Measurements from ENCODE around the gene UBE2F. TPM values are rescaled to one million over a fixed set of nuclear protein-coding genes. Genes with fewer than 3 reads are reported as not detected.
A peak's percentile ranks its signal among the peaks of the same experiment; 100 is the strongest.

UBE2F gene
- total and polyA plus RNA-seq, 2 of the 13 experiments (the other 11 are each of a cell fraction or from before 2014, with no cell fraction given) = 35.4 to 73.1 TPM

- TF ChIP-seq SMAD3 (CRISPR knock-in tag; IDR thresholded peaks at IDR 0.05) = peak; percentile 84; the same call in 1 of the 2 replicates
- TF ChIP-seq HNRNPK (IDR thresholded peaks at IDR 0.05; ENCODE audit: low read depth, low read length, poor library complexity, severe bottlenecking) = peak; percentile 58
- no peak for TF ChIP-seq PHB2 (IDR thresholded peaks at IDR 0.05; ENCODE audit: partially characterized antibody)
- TF ChIP-seq XRCC5 (optimal IDR thresholded peaks at IDR 0.05; ENCODE audit: low read length) = peak; percentile 74
- TF ChIP-seq ZNF629 (CRISPR knock-in tag; conservative IDR thresholded peaks at IDR 0.05) = no peak; the same call in 1 of the 2 replicates
- peak; percentile 91 for TF ChIP-seq POGZ (CRISPR knock-in tag; IDR thresholded peaks at IDR 0.05)
- no peak for TF ChIP-seq THYN1 (CRISPR knock-in tag; IDR thresholded peaks at IDR 0.05; ENCODE audit: borderline replicate concordance, low read depth)
- TF ChIP-seq CEBPZ (IDR thresholded peaks at IDR 0.05; ENCODE audit: low read length) = no peak
- peak; percentile 91 for TF ChIP-seq GABPA (IDR thresholded peaks at IDR 0.05; ENCODE audit: low read depth, low read length)
- TF ChIP-seq GABPA (CRISPR knock-in tag; IDR thresholded peaks at IDR 0.05; ENCODE audit: low read depth) = peak; percentile 95
- peak; percentile 75; the same call in 1 of the 2 replicates for TF ChIP-seq DRAP1 (CRISPR knock-in tag; IDR thresholded peaks at IDR 0.05)
- TF ChIP-seq NFE2L1 (CRISPR knock-in tag; IDR thresholded peaks at IDR 0.05; ENCODE audit: borderline replicate concordance) = no peak
- TF ChIP-seq ZNF513 (CRISPR knock-in tag; conservative IDR thresholded peaks at IDR 0.05) = no peak
- 0 out of 2 replicates have a peak, but pooled peaks have one; percentile 23 for TF ChIP-seq ZNF33B (CRISPR knock-in tag; IDR thresholded peaks at IDR 0.05)
- peak; percentile 94 for TF ChIP-seq CREB1 (IDR thresholded peaks at IDR 0.05)
- TF ChIP-seq CREB1 (CRISPR knock-in tag; IDR thresholded peaks at IDR 0.05) = peak; percentile 74; the same call in 1 of the 2 replicates
- no peak for TF ChIP-seq ZFP90 (CRISPR knock-in tag; IDR thresholded peaks at IDR 0.05; ENCODE audit: borderline replicate concordance)
- 0 out of 2 replicates have a peak, but pooled peaks have one; percentile 34 for TF ChIP-seq ZNF761 (CRISPR knock-in tag; conservative IDR thresholded peaks at IDR 0.05)
- TF ChIP-seq DZIP1 (CRISPR knock-in tag; IDR thresholded peaks at IDR 0.05) = peak; percentile 73; the same call in 1 of the 2 replicates
- 0 out of 2 replicates have a peak, but pooled peaks have one; percentile 47 for TF ChIP-seq ZFP36L1 (CRISPR knock-in tag; IDR thresholded peaks at IDR 0.05)
- TF ChIP-seq KDM4B (CRISPR knock-in tag; IDR thresholded peaks at IDR 0.05) = peak; percentile 61; the same call in 1 of the 2 replicates
- peak; percentile 80; the same call in 1 of the 2 replicates for TF ChIP-seq RFXANK (CRISPR knock-in tag; IDR thresholded peaks at IDR 0.05)
- TF ChIP-seq KDM6A (CRISPR knock-in tag; IDR thresholded peaks at IDR 0.05; ENCODE audit: low read depth) = no peak; the same call in 1 of the 2 replicates
These were observed 93.9 kb downstream of the UBE2F start, which contains the start of gene SCLY (continued) for GRCh38 chr2:238060542-238061314.
